A549 (cell line): ENCODE measurements around the gene GATA5.
"Not testable (repeated sequence)": the region's sequence is repeated elsewhere in the genome, so short reads cannot be mapped to it uniquely, and the experiment has no call there.

Experiments
- EP300 ChIP-seq, 2 experiments: fragments of >200 bp; sonication (Bioruptor Twin); formaldehyde crosslinking; IDR thresholded peaks; 2 replicates in 1 of 2; 3 replicates in 1 of 2; pipeline ENCODE4 v1.6.1; 2016 to 2017
- GATA3 ChIP-seq: IDR thresholded peaks from 2 replicates; pipeline ENCODE4 v1.6.1; 2012; ENCODE audit warnings: borderline replicate concordance
- HDAC2 ChIP-seq: fragments of 200-600 bp; sonication (generic); IDR thresholded peaks from 2 replicates; pipeline ENCODE4 v1.6.1; 2016
- NPAS2 ChIP-seq: fragments of 250-450 bp; sonication (Bioruptor Pico); IDR thresholded peaks from 2 replicates; pipeline ENCODE4 v1.8.0; 2022; ENCODE audit warnings: mild to moderate bottlenecking, moderate library complexity, borderline replicate concordance
- SREBF2 ChIP-seq: fragments of 450-650 bp; IDR thresholded peaks from 2 replicates; pipeline ENCODE4 v1.6.1; 2014; ENCODE audit warnings: mild to moderate bottlenecking, moderate library complexity
- TF ChIP-seq, protein P1 (sequence below): fragments of >200 bp; sonication (Bioruptor Twin); formaldehyde crosslinking; IDR thresholded peaks from 3 replicates; pipeline ENCODE4 v1.5.1; 2016
- TF ChIP-seq, protein P2 (sequence below): fragments of 150-350 bp; IDR thresholded peaks from 2 replicates; pipeline ENCODE4 v1.6.1; 2014; ENCODE audit warnings: low read depth, mild to moderate bottlenecking, low read length

DNA sequence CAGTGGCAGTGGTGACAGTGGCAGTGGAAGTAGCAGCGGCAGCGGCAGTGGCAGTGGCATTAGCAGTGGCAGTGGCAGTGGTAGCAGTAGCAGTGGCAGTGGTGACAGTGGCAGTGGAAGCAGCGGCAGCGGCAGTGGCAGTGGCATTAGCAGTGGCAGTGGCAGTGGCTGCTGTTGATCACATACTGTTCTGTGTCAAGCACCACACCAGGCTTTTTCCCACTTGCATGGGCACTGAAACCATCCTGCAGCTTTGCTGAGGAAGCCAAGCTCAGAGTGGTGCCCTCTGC lies 49.8 kb downstream of the GATA5 start:
- TF ChIP-seq, protein P1, sequence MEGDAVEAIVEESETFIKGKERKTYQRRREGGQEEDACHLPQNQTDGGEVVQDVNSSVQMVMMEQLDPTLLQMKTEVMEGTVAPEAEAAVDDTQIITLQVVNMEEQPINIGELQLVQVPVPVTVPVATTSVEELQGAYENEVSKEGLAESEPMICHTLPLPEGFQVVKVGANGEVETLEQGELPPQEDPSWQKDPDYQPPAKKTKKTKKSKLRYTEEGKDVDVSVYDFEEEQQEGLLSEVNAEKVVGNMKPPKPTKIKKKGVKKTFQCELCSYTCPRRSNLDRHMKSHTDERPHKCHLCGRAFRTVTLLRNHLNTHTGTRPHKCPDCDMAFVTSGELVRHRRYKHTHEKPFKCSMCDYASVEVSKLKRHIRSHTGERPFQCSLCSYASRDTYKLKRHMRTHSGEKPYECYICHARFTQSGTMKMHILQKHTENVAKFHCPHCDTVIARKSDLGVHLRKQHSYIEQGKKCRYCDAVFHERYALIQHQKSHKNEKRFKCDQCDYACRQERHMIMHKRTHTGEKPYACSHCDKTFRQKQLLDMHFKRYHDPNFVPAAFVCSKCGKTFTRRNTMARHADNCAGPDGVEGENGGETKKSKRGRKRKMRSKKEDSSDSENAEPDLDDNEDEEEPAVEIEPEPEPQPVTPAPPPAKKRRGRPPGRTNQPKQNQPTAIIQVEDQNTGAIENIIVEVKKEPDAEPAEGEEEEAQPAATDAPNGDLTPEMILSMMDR = not testable (repeated sequence)
- TF ChIP-seq, protein P2, sequence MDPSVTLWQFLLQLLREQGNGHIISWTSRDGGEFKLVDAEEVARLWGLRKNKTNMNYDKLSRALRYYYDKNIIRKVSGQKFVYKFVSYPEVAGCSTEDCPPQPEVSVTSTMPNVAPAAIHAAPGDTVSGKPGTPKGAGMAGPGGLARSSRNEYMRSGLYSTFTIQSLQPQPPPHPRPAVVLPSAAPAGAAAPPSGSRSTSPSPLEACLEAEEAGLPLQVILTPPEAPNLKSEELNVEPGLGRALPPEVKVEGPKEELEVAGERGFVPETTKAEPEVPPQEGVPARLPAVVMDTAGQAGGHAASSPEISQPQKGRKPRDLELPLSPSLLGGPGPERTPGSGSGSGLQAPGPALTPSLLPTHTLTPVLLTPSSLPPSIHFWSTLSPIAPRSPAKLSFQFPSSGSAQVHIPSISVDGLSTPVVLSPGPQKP = not testable (repeated sequence)
- TF ChIP-seq EP300 (IDR thresholded peaks at IDR 0.05); SREBF2; HDAC2; GATA3; NPAS2: not testable (repeated sequence)
